HG02840 (cell line): ENCODE measurements around the gene DUSP21.
"Not testable (repeated sequence)": the region's sequence is repeated elsewhere in the genome, so short reads cannot be mapped to it uniquely, and the experiment has no call there.

Experiments used
- ATAC-seq: cut with Tn5 transposase; IDR thresholded peaks from one replicate; pipeline ENCODE4 v1.9.1; 2021; ENCODE audit warnings: mild to moderate bottlenecking, moderate library complexity, moderate number of reproducible peaks; ENCODE audit not compliant: unreplicated experiment, low FRiP score

DUSP21 gene

DNA sequence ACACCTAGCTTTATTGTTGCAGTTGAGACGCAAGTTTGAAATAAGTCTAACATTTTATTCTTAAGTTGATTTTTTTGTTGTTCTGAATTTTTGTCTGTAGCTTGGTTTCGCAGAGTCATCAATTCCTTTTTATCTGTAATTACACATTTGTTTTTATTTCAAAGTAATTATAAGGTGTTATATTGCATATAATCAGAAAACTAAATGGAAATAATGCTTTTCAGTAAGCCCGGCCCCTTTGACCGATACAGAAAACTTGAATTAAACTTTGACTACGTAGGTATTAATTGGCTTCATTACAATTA is 31.3 kb downstream of the DUSP21 start:
- no peak for ATAC-seq

DNA sequence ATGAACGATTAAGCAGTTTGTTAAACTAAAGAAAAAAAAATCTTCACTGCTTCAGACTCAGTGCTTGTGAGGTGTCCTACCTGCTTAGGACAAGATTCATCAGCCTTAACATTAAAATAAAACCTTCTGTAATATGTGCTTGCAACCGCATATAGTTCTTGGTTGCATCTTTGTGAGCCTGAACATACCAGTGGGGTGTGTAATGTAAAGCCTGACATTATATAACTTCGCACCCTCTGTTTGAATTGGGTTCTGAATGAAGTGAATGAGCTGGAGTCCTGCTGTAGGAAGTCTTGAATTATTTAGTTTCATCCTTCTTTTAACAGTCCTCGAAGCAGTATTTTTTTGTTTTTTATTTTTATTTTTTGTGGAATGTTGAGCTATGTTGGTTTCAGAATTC is 32.3 kb downstream of the DUSP21 start:
- no peak for ATAC-seq

DNA sequence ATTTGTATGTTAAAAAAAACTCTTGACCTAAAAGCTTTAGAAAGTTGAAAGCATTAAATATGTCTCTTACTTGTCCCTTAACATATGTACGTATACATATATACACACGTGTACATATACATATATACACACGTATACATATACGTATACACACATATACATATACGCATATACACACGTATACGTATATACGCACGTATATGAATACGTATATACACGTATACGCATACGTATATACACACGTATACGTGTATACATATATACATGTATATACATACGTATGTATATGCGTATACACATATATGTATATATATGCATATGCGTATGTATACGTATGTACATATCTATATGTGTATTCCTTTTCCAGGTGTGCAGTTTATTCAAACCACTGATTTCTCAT is 32.9 kb downstream of the DUSP21 start:
- ATAC-seq = no peak

DNA sequence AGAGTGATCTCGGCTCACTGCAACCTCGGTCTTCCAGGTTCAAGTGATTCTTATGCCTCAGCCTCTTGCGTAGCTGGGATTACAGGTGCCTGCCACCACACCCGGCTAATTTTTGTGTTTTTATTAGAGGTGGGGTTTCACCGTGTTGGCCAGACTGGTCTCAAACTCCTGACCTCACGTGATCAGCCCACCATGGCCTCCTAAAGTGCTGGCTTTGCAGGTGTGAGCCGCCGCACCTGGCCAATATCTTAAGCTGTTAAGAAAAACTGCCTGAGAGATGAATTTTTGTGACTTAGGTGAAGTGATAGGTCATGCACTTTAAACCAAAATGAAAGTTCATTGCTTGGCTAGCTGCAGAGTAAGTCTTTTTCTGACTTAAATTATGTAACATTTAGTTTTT is 35.0 kb downstream of the DUSP21 start:
- ATAC-seq = no peak

DNA sequence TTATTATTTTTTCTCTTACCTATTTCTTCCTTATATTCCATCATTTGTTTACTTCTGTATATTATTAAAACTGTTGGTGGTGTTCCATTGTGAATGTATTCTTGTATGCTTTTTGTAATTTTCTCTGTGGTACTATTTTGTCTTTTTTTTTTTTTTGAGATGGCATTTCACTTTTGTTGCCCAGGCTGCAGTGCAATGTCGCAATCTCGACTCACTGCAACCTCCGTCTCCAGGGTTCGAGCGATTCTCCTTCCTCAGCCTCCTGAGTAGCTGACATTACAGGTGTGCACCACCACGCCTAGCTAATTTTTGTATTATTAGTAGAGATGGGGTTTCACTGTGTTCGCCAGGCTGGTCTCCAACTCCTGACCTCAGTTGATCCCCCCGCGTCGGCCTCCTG is 37.7 kb downstream of the DUSP21 start:
- ATAC-seq = no peak

DNA sequence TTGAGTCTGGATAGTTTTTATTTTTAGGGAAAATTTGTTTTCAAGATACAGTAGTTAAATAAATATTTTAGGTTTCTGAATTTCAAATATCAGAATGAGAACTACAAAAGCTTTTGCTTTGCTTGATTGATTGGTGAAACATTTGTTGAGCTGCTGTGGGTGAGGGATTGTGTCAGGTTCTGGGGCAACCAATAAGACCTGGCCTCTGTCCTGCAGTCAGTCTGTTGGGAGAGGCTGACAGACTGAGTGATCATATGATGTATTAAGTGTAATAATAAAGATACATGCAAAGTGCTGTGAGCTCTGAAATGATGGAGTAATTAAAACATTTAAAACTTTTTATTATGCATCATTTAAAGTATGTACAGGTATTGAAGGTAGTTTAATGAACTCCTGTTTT is 38.8 kb downstream of the DUSP21 start:
- ATAC-seq = no peak

DNA sequence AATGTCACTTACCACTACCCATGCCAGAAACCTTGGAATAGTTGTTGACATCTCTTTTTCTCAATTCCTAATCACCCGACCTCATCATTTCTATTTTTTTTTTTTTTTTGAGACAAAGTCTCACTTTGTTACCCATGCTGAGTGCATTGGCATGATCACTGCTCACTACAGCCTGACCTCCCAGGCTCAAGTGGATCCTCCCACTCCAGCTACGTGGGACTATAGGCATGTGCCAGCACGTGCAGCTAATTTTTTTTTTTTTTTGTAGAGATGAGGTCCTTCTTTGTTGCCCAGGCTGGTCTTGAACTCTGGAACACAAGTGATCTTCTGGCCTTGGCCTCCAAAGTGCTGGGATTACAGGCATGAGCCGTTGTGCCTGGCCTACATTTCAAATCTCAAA is 41.1 kb downstream of the DUSP21 start:
- ATAC-seq = no peak

DNA sequence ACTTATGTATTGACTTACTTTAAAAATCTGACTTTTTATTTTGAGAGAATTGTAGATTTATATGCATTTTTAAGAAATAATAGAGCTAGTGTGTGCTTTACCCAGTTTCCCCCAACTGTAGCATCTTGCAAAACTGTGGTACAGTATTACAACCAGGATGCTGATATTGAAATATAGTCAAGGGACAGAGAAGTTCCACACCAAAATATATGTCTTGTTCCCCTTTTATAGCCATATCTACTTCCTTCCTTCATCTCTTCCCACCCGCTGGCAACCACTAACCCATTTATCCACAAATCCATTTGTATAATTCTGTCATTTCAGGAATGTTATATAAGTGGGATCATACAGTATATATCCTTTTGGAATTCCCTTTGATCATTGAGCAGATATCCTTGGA is 46.0 kb downstream of the DUSP21 start:
- ATAC-seq = no peak

DNA sequence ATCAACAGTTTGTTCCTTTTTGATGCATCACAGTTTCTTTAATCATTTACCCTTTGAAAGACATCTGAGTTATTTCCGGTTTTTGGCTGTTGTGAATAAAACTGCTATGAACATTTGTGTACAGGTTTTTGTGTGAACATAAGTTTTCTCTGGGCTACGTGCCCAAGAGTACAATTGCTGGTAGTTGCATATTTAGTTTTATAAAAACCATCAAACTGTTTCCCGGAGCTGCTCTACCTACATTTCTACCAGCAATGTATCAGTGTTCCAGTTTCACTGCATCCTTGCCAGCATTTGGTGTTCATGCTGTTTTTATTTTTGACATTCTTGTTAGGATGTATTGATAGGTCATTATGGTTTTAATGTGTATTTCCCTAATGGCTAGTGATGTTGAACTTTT is 46.4 kb downstream of the DUSP21 start:
- ATAC-seq = no peak

DNA sequence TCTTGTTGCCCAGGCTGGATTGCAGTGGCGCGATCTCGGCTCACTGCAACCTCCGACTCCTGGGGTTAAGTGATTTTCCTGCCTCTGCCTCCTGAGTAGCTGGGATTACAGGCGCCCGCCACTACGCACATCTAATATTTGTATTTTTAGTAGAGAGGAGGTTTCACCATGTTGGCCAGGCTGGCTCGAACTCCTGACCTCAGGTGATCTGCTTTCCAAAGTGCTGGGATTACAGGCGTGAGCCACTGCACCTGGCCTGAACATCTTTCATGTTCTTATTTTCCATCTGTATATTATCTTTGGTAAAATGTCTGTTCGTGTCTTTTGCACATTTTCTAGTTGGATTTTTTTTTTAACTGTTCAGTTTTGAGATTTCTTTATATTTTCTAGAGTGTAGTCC is 46.9 kb downstream of the DUSP21 start:
- ATAC-seq = not testable (repeated sequence)

DNA sequence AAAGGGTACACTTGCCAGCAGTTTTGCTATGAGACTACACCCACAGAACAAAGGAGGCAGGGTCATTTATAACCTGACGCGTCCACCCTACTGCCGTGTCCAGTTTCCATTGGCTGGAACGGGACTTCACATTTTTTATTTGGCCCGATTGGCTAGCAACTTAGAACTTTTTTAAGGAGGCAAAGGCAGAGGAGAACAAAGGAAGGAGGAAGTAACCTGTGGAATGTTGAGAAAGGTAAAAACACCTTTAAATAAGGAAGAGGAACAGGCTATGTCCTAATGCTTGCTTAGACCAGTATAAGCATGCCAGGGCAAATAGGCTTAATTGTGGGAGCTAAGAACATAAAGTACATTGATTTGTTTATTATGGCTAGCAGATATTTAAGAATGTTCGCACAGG is 47.8 kb downstream of the DUSP21 start:
- no peak for ATAC-seq
